K562 (cell line): ENCODE measurements around the gene TNFAIP8L1.

ENCODE experiments used
- CBX3 ChIP-seq, 2 experiments: IDR thresholded peaks; 1 replicate in 1 of 2; 2 replicates in 1 of 2; pipeline ENCODE4 v1.6.1; 2012; ENCODE audit warnings: inconsistent platforms in 2 of 2, low read length in 2 of 2, borderline replicate concordance in 1 of 2, control low read depth in 1 of 2
- CHD4 ChIP-seq: fragments of 200-600 bp; sonication (generic); IDR thresholded peaks from 3 replicates; pipeline ENCODE4 v1.6.1; 2012; ENCODE audit warnings: low read depth, mild to moderate bottlenecking, mixed read lengths, low read length, inconsistent platforms; ENCODE audit not compliant: insufficient read depth, insufficient replicate concordance, poor library complexity, severe bottlenecking
- CTCF ChIP-seq, 3 experiments: IDR thresholded peaks in 2 of 3; conservative IDR thresholded peaks in 1 of 3; 2 replicates each; pipeline ENCODE4 v1.5.1; 2011 to 2012; ENCODE audit warnings: low read length in 3 of 3, mild to moderate bottlenecking in 3 of 3, control low read depth in 2 of 3, improper control_type of control experiment in 1 of 3, inconsistent platforms in 1 of 3, low read depth in 1 of 3, mixed read lengths in 1 of 3, moderate library complexity in 1 of 3; ENCODE audit not compliant: insufficient read depth in 2 of 3
- EZH2 ChIP-seq: IDR thresholded peaks from 2 replicates; pipeline ENCODE4 v1.6.1; 2012; ENCODE audit warnings: low read depth, mild to moderate bottlenecking, inconsistent platforms, low read length, borderline replicate concordance
- PCBP1 ChIP-seq: fragments of 200-400 bp; formaldehyde crosslinking; IDR thresholded peaks from 2 replicates; pipeline ENCODE4 v1.6.1; 2018; ENCODE audit warnings: mild to moderate bottlenecking, low read depth, low read length; ENCODE audit not compliant: poor library complexity, severe bottlenecking
- POLR2A ChIP-seq: fragments of 450-650 bp; conservative IDR thresholded peaks from 2 replicates; pipeline ENCODE4 v1.6.1; 2016
- XRCC3 ChIP-seq: fragments of 450-650 bp; IDR thresholded peaks from 2 replicates; pipeline ENCODE4 v1.6.1; 2017; ENCODE audit warnings: mild to moderate bottlenecking, moderate library complexity
- ZNF133 ChIP-seq: fragments of 250-450 bp; sonication (Bioruptor Pico); IDR thresholded peaks from 2 replicates; pipeline ENCODE4 v1.4.0; 2020; ENCODE audit warnings: mild to moderate bottlenecking
- ZNF707 ChIP-seq: fragments of 250-450 bp; sonication (Bioruptor Pico); conservative IDR thresholded peaks from 2 replicates; pipeline ENCODE4 v1.8.0; 2022; ENCODE audit warnings: inconsistent platforms, mild to moderate bottlenecking, moderate library complexity
- TF ChIP-seq, protein P1 (sequence below): IDR thresholded peaks from 2 replicates; pipeline ENCODE4 v1.6.1; 2014; ENCODE audit warnings: antibody characterized with exemption

GRCh38 chr19:4600893-4601292 is 38.4 kb upstream of the TNFAIP8L1 start:
- TF ChIP-seq CTCF (IDR thresholded peaks at IDR 0.05 in 2 of 3, conservative IDR thresholded peaks at IDR 0.05 in 1 of 3; ENCODE audit: insufficient read depth in 2 of 3, low read depth in 1 of 3, low read length in 3 of 3) (no peak), CBX3 (IDR thresholded peaks at IDR 0.05; ENCODE audit: borderline replicate concordance in 1 of 2, low read length in 2 of 2) (no peak), CHD4 (peak; percentile 33), ZNF133 (CRISPR knock-in tag) (no peak), EZH2 (no peak), ZNF707 (CRISPR knock-in tag) (no peak), XRCC3 (no peak), POLR2A (no peak), PCBP1 (no peak)
- TF ChIP-seq, protein P1, sequence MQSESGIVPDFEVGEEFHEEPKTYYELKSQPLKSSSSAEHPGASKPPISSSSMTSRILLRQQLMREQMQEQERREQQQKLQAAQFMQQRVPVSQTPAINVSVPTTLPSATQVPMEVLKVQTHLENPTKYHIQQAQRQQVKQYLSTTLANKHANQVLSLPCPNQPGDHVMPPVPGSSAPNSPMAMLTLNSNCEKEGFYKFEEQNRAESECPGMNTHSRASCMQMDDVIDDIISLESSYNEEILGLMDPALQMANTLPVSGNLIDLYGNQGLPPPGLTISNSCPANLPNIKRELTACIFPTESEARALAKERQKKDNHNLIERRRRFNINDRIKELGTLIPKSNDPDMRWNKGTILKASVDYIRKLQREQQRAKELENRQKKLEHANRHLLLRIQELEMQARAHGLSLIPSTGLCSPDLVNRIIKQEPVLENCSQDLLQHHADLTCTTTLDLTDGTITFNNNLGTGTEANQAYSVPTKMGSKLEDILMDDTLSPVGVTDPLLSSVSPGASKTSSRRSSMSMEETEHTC, result no peak
